Measurements from ENCODE around the gene NAA38.
"Not testable (repeated sequence)": the region's sequence is repeated elsewhere in the genome, so short reads cannot be mapped to it uniquely, and the experiment has no call there.

NAA38 gene

DNA sequence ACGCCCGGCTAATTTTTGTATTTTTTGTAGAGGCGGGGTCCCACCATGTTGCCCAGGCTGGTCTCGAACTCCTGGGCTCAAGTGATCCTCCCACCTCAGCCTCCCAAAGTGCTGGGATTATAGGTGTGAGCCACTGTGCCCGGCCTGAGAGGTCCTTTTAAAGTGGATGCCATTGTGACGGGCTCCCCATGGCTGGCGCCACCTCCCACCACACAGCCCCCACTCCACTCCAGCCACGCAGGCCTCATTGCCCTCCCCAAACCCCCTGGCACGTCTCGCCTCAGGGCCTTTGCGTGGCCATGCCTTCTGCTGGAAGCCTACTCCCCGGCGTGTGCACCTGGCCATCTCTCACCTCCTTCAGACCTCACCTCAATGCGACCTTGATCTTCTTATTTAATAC, 35.2 kb downstream of the NAA38 start:
- no peak for DNase-seq (ENCODE audit: low read depth)

DNA sequence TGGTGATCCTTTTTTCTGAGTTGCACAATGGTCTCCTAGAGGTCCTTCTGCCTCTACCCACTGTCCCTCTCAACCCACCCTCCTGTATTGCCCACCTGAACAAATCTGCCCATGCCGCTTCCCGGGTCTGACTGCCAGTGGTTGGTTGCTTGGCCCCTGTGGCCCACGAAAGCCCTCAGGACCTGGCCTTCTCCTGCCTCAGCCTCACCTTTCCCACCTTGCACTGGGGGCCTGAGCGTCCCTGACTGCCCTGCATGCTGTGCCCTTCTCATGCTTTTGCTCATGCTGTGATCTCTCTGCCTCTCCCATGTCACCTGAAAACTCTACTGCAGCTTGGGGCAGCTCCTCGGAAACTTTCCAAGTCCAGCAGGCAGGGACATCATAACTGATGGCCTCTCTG, 37.1 kb downstream of the NAA38 start:
- DNase-seq (ENCODE audit: low read depth): no peak

DNA sequence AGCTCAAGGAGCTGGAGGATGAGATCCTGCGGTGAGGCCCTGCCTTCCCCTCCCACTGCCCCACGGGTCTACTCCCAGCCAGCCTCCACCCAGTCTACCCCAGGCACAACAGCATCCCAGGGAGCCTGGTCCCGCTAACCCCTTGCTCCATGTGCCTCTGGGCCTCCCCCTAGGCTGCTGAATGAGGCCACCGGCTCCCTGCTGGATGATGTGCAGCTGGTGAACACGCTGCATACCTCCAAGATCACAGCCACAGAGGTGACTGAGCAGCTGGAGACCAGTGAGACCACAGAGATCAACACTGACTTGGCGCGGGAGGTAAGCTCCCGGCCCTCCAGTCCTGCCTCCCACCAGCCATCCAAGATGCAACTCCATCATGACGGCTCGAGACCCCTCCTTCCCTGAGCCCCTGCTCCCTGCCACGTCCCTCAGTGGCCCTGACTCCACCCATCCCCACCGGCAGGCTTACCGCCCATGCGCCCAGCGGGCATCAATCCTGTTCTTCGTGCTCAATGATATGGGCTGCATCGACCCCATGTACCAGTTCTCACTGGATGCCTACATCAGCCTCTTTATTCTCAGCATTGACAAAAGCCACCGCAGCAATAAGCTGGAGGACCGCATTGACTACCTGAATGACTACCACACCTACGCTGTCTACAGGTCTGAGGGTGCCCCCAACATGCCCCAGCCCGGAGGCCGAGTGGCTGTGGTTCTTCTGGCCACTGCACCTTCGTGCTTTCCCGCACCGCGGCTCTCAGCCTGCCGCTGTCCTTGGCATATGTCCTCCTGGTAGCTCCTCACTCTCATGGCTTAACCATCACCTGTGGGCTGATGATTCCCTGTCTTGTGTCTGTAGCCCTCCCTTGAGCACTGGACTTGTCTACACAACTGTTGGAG, 38.4 kb downstream of the NAA38 start:
- DNase-seq (ENCODE audit: low read depth): no peak

DNA sequence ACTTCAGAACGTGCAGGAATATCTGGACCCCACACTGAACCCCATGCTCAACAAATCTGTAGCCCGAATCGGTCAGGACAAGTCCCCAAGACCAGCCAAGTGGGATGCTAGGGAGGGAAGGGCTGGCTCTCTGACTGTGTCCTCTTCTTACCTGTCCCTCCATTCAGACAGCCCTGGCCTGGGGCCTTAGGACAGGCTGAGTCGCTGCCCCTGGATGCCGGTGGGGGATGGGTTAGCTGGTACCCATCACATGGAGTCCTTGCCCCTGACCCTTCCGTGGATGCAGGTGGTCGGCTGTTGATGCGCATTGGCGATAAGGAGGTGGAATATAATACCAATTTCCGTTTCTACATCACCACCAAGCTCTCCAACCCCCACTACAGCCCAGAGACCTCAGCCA, 39.3 kb downstream of the NAA38 start:
- DNase-seq (ENCODE audit: low read depth): no peak

DNA sequence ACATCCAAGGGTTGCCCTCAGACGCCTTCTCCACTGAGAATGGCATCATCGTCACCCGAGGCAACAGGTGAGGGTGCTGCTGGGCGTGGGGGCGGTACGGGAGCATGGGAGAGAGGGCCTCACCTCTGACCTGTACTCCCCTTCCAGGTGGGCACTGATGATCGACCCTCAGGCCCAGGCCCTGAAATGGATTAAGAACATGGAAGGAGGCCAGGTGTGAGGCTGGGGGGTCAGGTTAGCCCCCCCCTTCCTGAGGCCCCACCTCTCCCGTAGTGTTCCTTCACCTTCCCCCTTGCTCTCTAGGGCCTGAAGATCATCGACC, 39.8 kb downstream of the NAA38 start:
- no peak for DNase-seq (ENCODE audit: low read depth)

DNA sequence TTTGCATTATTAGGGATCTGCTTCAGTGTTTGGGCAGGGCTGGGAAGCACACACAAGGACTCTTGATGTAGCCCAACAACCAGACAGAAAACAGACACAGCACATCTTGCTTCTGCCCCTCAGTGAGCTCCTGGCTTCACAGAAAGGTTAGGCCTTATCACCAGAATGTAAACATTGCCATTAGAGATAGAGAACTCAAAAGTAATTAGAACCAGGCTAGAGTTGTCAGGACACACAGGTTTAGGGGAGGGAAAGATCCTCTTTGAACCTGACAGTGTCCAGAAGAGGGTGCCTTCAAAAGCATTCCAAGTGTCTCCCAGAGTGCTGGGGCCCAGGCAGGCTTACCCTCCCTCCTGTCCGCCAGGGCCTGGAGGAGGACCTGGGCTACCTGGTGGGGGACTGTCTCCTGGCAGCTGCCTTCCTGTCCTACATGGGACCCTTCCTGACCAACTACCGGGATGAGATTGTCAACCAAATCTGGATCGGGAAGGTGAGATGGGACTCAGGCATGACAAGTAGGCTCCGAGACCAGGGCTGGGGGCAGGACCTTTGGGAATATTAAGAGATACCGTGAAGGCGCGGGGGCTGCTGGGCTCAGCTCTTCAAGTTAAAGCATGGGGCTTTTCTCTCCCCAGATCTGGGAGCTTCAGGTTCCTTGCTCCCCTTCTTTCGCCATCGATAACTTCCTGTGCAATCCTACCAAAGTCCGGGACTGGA, 40.3 kb downstream of the NAA38 start:
- DNase-seq (ENCODE audit: low read depth): no peak

DNA sequence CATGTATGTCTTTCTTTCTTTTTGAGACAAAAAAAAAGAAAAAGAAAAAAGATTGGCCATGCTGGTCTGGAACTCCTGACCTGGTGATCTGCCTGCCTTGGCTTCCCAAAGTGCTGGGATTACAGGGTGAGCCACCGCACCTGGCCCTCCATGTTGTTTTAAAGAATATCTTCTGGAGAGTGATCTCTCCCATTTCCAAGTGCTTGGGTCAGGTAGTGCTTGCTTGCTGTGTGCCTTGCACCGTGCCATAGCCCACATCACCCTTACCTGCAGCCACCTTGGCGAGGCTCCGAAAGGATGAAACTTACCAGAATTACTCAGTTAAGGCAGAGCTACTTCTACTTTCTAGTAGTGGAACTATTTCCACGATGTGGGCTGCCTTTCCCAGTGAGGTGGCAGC, 42.4 kb downstream of the NAA38 start:
- DNase-seq (ENCODE audit: low read depth): no peak

DNA sequence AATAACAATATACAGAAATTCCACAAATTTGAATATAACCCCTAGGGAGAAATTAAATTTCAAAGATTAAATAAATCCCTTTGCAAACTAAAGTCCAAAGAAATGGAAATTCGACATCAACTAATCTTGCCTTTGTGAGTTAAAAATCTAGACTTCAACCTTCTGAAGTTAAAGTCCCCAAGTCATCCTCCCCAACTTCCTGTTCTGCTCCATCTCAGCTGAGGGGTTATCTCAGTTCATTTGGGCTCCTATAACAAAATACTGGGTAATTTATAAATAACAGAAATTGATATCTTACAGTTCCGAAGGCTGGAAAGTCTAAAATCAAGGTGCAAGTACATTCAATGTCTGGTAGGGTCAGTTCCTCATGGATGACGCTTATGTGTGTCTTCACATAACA, 46.1 kb downstream of the NAA38 start:
- DNase-seq (ENCODE audit: low read depth): no peak

DNA sequence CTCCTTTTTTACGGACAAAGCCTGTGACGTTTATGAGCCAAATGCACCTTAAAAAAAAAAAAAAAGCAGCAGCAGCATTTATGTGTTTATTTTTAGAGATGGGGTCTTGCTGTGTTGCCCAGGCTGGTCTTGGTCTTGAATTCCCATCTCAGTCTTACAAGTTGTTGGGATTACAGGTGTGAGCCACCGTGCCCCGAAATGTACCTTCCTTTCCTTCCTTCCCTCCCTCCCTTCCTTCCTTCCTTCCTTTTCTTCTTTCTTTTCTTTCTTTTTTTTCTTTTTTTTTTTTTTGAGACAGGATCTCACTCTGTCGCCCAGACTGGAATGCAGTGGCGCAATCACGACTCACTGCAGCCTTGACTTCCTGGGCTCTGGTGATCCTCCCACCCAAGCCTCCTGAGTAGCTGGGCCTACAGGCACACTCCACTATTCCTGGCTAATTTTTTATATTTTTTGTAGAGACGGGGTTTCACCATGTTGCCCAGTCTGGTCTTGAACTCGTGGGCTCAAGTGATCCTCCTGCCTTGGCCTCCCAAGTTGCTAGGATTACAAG, 47.5 kb downstream of the NAA38 start:
- not testable (repeated sequence) for DNase-seq (ENCODE audit: low read depth)

DNA sequence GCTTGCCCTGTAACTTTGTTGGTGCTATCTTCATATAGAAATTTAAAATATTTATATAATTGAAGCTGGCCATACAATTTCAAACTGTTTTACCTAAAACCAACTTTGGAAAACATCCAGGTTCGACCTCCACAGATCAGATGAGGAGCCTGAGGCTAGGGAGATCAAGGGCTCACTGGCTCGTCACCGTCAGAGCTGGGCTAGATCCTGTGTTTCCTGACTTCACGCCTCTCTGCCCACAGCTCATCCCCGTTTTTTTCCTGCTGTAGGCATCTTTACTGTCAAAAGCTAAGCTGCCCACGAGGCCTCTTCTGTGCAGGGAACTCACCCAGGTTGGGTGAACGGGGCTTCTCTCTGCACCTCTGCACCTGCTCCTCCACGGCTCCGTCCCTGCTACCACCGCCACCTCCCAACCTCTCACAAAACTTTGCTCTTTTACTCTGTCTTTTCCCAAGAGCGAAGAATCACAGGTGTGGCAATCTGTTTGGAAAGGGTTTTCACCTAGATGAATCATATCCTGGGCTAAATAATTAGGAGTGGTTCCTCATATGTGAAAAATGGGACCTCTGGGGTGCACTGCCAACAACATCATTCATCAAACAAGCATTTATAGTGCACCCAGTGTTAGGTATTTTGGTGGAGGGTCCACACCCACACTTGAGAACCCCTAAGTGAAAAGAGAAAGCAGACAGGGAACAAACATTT, 48.1 kb downstream of the NAA38 start:
- DNase-seq (ENCODE audit: low read depth): no peak

DNA sequence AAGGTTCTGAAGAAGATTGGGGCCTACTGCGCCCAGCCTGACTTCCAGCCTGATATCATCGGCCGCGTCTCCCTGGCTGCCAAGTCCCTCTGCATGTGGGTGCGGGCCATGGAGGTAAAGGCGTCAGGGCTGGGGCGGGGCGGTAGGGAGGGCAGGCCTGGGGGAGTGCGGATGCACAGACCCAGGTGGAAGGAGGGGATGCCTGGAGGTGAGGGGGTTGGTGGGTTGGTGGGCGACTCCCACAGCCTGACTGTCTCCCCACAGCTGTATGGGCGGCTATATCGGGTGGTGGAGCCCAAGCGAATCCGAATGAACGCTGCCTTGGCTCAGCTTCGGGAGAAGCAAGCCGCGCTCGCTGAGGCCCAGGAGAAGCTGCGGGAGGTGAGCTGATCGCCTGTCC, 50.2 kb downstream of the NAA38 start:
- no peak for DNase-seq (ENCODE audit: low read depth)

All from stimulated activated CD8-positive, alpha-beta memory T cell treated with anti-CD3 and anti-CD28 coated beads, Interleukin-15, amount 100 ng/mL, for 1 hour (primary cell).